ENCODE data around the gene VWCE.
"Not testable (repeated sequence)": the region's sequence is repeated elsewhere in the genome, so short reads cannot be mapped to it uniquely, and the experiment has no call there.

The VWCE gene

DNA sequence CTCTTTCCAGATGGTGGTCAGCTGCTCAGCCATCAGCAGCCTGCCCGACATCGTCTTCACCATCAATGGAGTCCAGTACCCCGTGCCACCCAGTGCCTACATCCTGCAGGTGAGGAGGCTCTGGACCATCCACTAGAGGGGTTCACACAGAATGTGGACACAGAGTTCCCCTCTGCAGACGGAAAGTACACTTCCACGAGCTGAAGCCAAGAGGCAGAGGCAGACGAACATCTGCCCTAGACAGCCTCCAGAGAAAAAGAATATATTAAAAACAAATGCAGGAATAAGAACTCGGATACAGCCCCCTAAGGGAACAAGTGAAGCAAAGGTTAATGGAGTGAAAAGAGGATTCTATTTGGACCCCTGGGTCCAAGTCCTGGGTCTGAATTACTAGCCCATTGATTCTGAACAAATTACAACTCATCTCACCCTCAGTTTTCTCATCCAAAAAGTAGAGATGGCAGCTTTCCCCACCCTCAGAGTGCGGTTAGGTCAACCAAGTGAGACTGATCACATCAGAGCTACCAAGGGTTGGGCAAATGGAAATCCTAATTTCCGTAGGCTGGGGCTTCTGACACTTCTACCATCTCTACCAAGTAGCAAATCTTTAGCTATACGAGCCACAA lies 83.7 kb downstream of the VWCE start:
- DNase-seq (ENCODE audit: low read depth, low spot score) = not testable (repeated sequence)

DNA sequence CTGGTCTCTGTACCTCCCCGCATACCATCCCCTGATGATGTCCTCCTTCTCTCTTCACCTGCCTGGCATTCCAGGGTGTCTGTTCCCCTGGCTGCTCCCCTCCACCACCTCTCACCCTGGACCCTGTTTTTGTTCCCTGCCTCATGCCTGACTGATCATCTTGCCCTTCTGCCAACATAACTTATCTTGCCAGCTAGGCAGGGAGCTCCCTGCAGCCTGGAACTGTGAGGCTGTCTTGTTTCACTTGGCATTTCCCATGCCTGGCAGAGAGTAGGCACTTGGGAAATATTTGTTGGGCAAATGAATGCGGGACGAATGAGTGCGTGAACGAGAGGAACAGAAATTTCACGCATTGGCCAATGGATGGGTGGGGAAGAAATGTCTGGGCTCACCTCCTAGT lies 84.5 kb downstream of the VWCE start:
- DNase-seq (ENCODE audit: low read depth, low spot score) = not testable (repeated sequence)

Measured in smooth muscle cell of the brain vasculature (primary cell).